HEK293 (cell line): ENCODE measurements around the gene CECR2.

ENCODE experiments used
- CTCF ChIA-PET: fragments of 350-600 bp; formaldehyde crosslinking; extraction: SDS; loops from one replicate; lab custom pipeline; 2021; ENCODE audit warnings: antibody characterized with exemption; lab: Yijun Ruan, JAX
- POLR2A ChIA-PET: fragments of 300-600 bp; formaldehyde crosslinking; extraction: SDS; loops from one replicate; lab custom pipeline; 2020; ENCODE audit warnings: antibody characterized with exemption, inconsistent platforms; lab: Yijun Ruan, JAX
- H3K27ac ChIP-seq: fragments of 200-500 bp; sonication (Bioruptor generic); 2 replicates; pipeline ENCODE4 v1.5.1; 2014; ENCODE audit warnings: low read depth, low read length, control low read depth, inconsistent platforms; ENCODE audit errors: extremely low read depth
- H3K36me3 ChIP-seq, 2 experiments: fragments of 200-500 bp in 1 of 2; sonication (Bioruptor generic) in 1 of 2; 1 replicate in 1 of 2; 2 replicates in 1 of 2; pipeline ENCODE4 v1.5.1; 2014 to 2017; ENCODE audit warnings: inconsistent platforms in 2 of 2, low read length in 2 of 2; ENCODE audit not compliant: control insufficient read depth in 2 of 2, insufficient read depth in 1 of 2
- H3K4me1 ChIP-seq: fragments of 200-500 bp; sonication (Bioruptor generic); 2 replicates; pipeline ENCODE4 v1.5.1; 2014; ENCODE audit warnings: mild to moderate bottlenecking, low read length, inconsistent platforms; ENCODE audit not compliant: control insufficient read depth, insufficient read depth
- H3K4me3 ChIP-seq: 2 replicates; pipeline ENCODE4 v1.5.1; 2011; ENCODE audit warnings: low read depth, mild to moderate bottlenecking, control low read depth, low read length, moderate library complexity
- H3K9me3 ChIP-seq: fragments of 200-500 bp; sonication (Bioruptor generic); 2 replicates; pipeline ENCODE4 v1.5.1; 2014; ENCODE audit warnings: low read depth, low read length, inconsistent platforms; ENCODE audit not compliant: control insufficient read depth, insufficient read depth
- ELK4 ChIP-seq: IDR thresholded peaks from 2 replicates; pipeline ENCODE4 v1.6.1; 2011; ENCODE audit warnings: mild to moderate bottlenecking, low read depth, low read length, borderline replicate concordance
- GFI1B ChIP-seq: fragments of 450-650 bp; formaldehyde crosslinking; IDR thresholded peaks from 2 replicates; pipeline ENCODE4 v1.5.1; 2016; ENCODE audit warnings: missing biosample characterization, missing genetic modification characterization
- GLIS1 ChIP-seq: fragments of 450-650 bp; formaldehyde crosslinking; IDR thresholded peaks from 2 replicates; pipeline ENCODE4 v1.5.1; 2016; ENCODE audit warnings: missing biosample characterization, missing genetic modification characterization
- WT1 ChIP-seq: fragments of 450-650 bp; formaldehyde crosslinking; IDR thresholded peaks from 2 replicates; pipeline ENCODE4 v1.5.1; 2016; ENCODE audit warnings: missing biosample characterization, missing genetic modification characterization
- ZFHX2 ChIP-seq: fragments of 450-650 bp; formaldehyde crosslinking; conservative IDR thresholded peaks from 2 replicates; pipeline ENCODE4 v1.5.1; 2016; ENCODE audit warnings: missing biosample characterization, missing genetic modification characterization
- ZFP37 ChIP-seq: fragments of 450-650 bp; formaldehyde crosslinking; IDR thresholded peaks from 2 replicates; pipeline ENCODE4 v1.5.1; 2016; ENCODE audit warnings: missing biosample characterization, missing genetic modification characterization
- ZFP69B ChIP-seq: fragments of 450-650 bp; formaldehyde crosslinking; IDR thresholded peaks from 2 replicates; pipeline ENCODE4 v1.5.1; 2016; ENCODE audit warnings: missing biosample characterization, missing genetic modification characterization
- ZNF148 ChIP-seq: fragments of 450-650 bp; formaldehyde crosslinking; IDR thresholded peaks from 2 replicates; pipeline ENCODE4 v1.5.0; 2017; ENCODE audit warnings: missing biosample characterization, missing genetic modification characterization, borderline replicate concordance
- ZNF18 ChIP-seq: fragments of 450-650 bp; formaldehyde crosslinking; IDR thresholded peaks from 2 replicates; pipeline ENCODE4 v1.5.1; 2016; ENCODE audit warnings: missing biosample characterization, missing genetic modification characterization
- ZNF324 ChIP-seq: fragments of 450-650 bp; formaldehyde crosslinking; IDR thresholded peaks from 2 replicates; pipeline ENCODE4 v1.5.1; 2016; ENCODE audit warnings: missing biosample characterization, missing genetic modification characterization
- ZNF366 ChIP-seq: fragments of 450-650 bp; formaldehyde crosslinking; conservative IDR thresholded peaks from 2 replicates; pipeline ENCODE4 v1.5.1; 2016; ENCODE audit warnings: missing biosample characterization, missing genetic modification characterization
- ZNF558 ChIP-seq: fragments of 450-650 bp; formaldehyde crosslinking; IDR thresholded peaks from 2 replicates; pipeline ENCODE4 v1.5.1; 2016; ENCODE audit warnings: missing biosample characterization, missing genetic modification characterization
- ZNF561 ChIP-seq: fragments of 450-650 bp; IDR thresholded peaks from 2 replicates; pipeline ENCODE4 v1.5.1; 2018; ENCODE audit warnings: missing biosample characterization, missing genetic modification characterization, borderline replicate concordance
- ZNF585B ChIP-seq: fragments of 450-650 bp; formaldehyde crosslinking; IDR thresholded peaks from 2 replicates; pipeline ENCODE4 v1.5.1; 2016; ENCODE audit warnings: missing biosample characterization, missing genetic modification characterization
- ZNF596 ChIP-seq: fragments of 450-650 bp; IDR thresholded peaks from 2 replicates; pipeline ENCODE4 v1.5.0; 2018; ENCODE audit warnings: missing biosample characterization, mild to moderate bottlenecking, missing genetic modification characterization, moderate library complexity
- ZNF600 ChIP-seq: fragments of 450-650 bp; formaldehyde crosslinking; IDR thresholded peaks from 2 replicates; pipeline ENCODE4 v1.5.1; 2016; ENCODE audit warnings: missing biosample characterization, missing genetic modification characterization
- ZNF629 ChIP-seq: fragments of 450-650 bp; formaldehyde crosslinking; IDR thresholded peaks from 2 replicates; pipeline ENCODE4 v1.5.1; 2017; ENCODE audit warnings: missing biosample characterization, missing genetic modification characterization
- ZNF658 ChIP-seq: fragments of 450-650 bp; formaldehyde crosslinking; IDR thresholded peaks from 2 replicates; pipeline ENCODE4; 2016; ENCODE audit warnings: missing biosample characterization, missing genetic modification characterization
- ZNF76 ChIP-seq: fragments of 450-650 bp; formaldehyde crosslinking; IDR thresholded peaks from 2 replicates; pipeline ENCODE4; 2016; ENCODE audit warnings: low read depth, missing biosample characterization, missing genetic modification characterization, borderline replicate concordance
- TF ChIP-seq, protein P1 (sequence below): fragments of 450-650 bp; formaldehyde crosslinking; IDR thresholded peaks from 2 replicates; pipeline ENCODE4 v1.5.1; 2017; ENCODE audit warnings: missing biosample characterization, missing genetic modification characterization

The CECR2 gene

DNA sequence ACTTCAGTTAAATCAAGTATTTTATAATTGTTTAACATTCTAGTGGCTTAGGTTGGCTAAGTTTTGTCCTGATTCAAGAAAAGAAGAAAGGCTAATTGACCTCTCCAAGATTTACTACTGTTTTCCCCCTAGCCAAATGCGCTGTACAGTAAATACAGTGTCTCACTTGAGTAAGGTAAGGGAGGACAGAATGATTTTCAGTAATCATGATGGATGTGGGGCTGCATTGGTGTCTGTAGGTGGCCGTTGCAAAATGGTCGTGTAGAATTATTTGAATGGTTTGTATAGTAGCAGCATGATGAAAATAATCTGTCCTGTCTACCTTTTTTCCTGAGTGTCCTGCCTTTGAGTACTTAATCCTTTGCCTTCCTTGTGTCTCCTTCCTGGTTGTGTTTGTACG is 4.6 kb downstream of the CECR2 start:
- POLR2A ChIA-PET: no interaction called here
- TF ChIP-seq ZNF561 (tag by site-specific recombination) (no peak), GFI1B (tag by site-specific recombination) (no peak), ZNF76 (tag by site-specific recombination) (no peak), ZNF658 (tag by site-specific recombination) (no peak), WT1 (tag by site-specific recombination) (peak; percentile 51; the same call in 1 of the 2 replicates), ZNF596 (tag by site-specific recombination) (no peak), ZFHX2 (tag by site-specific recombination) (no peak), ELK4 (no peak), ZFP37 (tag by site-specific recombination) (no peak), ZNF366 (tag by site-specific recombination) (0 out of 2 replicates have a peak, but pooled peaks have one; percentile 16), ZNF558 (tag by site-specific recombination) (no peak), ZNF600 (tag by site-specific recombination) (no peak), ZNF629 (tag by site-specific recombination) (no peak), ZNF585B (tag by site-specific recombination) (peak; percentile 54; the same call in 1 of the 2 replicates), GLIS1 (no peak), ZNF324 (tag by site-specific recombination) (no peak), ZFP69B (tag by site-specific recombination) (no peak), ZNF18 (no peak), ZNF148 (tag by site-specific recombination) (no peak)
- TF ChIP-seq, all 188 proteins: peak for 3
- Histone ChIP-seq H3K4me3 (no peak overlapping the region), H3K36me3 (no peaks in the 10 kb centered on the region), H3K9me3 (no peaks in the 10 kb centered on the region), H3K4me1 (peaks cover 5% of the 10 kb centered on the region), H3K27ac (no peak overlapping the region)
- CTCF ChIA-PET: interaction anchor here (1.0 to 1.2 kb wide), 2 partner anchors 128 to 202 kb away, joined by 3 to 5 read pairs; no protein-coding TSS in a partner anchor

DNA sequence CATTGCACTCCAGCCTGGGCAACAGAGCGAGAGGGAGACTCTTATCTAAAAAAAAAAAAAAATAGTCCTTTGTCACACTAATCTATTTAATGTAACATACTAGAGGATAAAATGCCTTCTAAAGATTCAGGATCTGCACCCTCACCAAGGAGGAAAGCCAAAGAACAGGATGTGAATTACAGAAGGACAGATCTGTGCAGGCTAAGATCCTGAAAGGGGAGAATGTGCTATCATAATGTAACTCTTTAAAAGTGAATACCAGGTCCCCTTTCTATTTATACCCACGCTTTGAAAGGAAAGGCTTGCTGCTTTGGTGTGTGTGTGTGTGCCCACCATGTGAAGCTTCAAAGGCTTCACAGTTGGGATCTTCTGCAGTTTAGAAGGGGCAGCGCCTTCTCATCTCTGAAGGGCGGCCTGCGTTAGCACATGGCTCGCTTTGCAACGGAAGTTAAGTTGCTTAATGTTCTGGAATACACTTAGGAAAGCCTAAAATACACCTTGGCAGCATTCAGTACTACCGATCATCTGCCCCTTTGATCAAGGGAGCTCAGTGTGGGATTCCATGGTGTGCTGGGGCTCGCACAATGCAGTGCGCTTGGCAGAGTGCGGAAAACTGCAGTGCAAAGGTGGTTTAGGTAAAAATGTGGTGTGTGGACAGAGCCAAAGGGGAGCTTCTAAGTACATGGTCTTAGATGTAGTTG is 6.8 kb downstream of the CECR2 start:
- POLR2A ChIA-PET: interaction anchor here (0.7 kb wide), 1 partner anchor 1533 kb away, joined by 3 read pairs; no protein-coding TSS in a partner anchor
- CTCF ChIA-PET: interaction anchor here (1.1 to 1.2 kb wide), 2 partner anchors 9 to 125 kb away, joined by 4 to 5 read pairs; no protein-coding TSS in a partner anchor
- Histone ChIP-seq H3K27ac (no peak overlapping the region), H3K4me1 (peaks cover 20% of the 10 kb centered on the region), H3K36me3 (no peaks in the 10 kb centered on the region)
- TF ChIP-seq ZNF600 (tag by site-specific recombination): 0 out of 2 replicates have a peak, but pooled peaks have one; percentile 54
- TF ChIP-seq, protein P1, sequence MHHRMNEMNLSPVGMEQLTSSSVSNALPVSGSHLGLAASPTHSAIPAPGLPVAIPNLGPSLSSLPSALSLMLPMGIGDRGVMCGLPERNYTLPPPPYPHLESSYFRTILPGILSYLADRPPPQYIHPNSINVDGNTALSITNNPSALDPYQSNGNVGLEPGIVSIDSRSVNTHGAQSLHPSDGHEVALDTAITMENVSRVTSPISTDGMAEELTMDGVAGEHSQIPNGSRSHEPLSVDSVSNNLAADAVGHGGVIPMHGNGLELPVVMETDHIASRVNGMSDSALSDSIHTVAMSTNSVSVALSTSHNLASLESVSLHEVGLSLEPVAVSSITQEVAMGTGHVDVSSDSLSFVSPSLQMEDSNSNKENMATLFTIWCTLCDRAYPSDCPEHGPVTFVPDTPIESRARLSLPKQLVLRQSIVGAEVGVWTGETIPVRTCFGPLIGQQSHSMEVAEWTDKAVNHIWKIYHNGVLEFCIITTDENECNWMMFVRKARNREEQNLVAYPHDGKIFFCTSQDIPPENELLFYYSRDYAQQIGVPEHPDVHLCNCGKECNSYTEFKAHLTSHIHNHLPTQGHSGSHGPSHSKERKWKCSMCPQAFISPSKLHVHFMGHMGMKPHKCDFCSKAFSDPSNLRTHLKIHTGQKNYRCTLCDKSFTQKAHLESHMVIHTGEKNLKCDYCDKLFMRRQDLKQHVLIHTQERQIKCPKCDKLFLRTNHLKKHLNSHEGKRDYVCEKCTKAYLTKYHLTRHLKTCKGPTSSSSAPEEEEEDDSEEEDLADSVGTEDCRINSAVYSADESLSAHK (tag by site-specific recombination): no peak
- TF ChIP-seq, all 188 proteins: peak for 1
- Histone ChIP-seq H3K4me3 (no peak overlapping the region), H3K9me3 (no peaks in the 10 kb centered on the region)
